Stomach smooth muscle (tissue), 2 donors: ENCODE measurements around the gene ABHD13.
"Not testable (repeated sequence)": the region's sequence is repeated elsewhere in the genome, so short reads cannot be mapped to it uniquely, and the experiment has no call there.

Experiments used
- H3K27ac ChIP-seq: one replicate; pipeline ENCODE4 v1.7.0; 2013; ENCODE audit warnings: mild to moderate bottlenecking, low read length, inconsistent platforms
- H3K27me3 ChIP-seq, 2 donors: one replicate each; pipeline ENCODE4 v1.7.0; 2013; ENCODE audit warnings: low read length in 2 of 2; ENCODE audit not compliant: insufficient read depth in 2 of 2, control insufficient read depth in 1 of 2
- H3K36me3 ChIP-seq, 2 donors: one replicate each; pipeline ENCODE4 v1.7.0; 2013; ENCODE audit warnings: low read length in 2 of 2; ENCODE audit not compliant: control insufficient read depth in 2 of 2, insufficient read depth in 2 of 2
- H3K4me1 ChIP-seq: one replicate; pipeline ENCODE4 v1.7.0; 2013; ENCODE audit warnings: low read length; ENCODE audit not compliant: control insufficient read depth, insufficient read depth
- H3K4me3 ChIP-seq, 2 donors: one replicate each; pipeline ENCODE4 v1.7.0; 2013; ENCODE audit warnings: low read length in 2 of 2
- H3K9ac ChIP-seq, 2 donors: one replicate each; pipeline ENCODE4 v1.7.0; 2013; ENCODE audit warnings: low read length in 2 of 2, mild to moderate bottlenecking in 1 of 2
- H3K9me3 ChIP-seq, 2 donors: one replicate each; pipeline ENCODE4 v1.7.0; 2013; ENCODE audit warnings: low read length in 2 of 2; ENCODE audit not compliant: control insufficient read depth in 2 of 2
- donor health status: healthy.
- donor health status: Pancreatic carcinoma.

Gene ABHD13

DNA sequence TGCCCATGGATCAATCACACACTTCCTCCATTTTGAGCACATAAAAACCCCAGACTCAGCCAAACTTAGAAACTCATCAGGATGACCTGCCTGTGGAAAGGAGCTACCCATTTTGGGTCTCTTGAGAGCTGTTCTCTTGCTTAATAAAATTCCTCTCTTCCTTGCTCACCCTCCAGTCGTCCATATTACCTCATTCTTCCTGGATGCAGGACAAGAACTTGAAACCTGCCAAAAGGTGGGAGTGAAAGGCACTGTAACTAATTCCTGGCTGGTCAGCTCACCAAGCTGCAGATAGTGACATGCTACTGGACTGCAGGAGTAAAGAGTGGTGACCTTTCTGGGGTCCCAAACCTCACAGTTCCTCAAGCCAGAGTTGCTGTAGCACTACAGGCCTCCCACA, 23.0 kb upstream of the ABHD13 start:
- no peak overlapping the region for H3K9ac ChIP-seq
- no peaks in the 10 kb centered on the region for H3K27me3 ChIP-seq
- H3K9me3 ChIP-seq = peaks cover 0 to 9% of the 10 kb centered on the region in 2 donors
- no peaks in the 10 kb centered on the region for H3K4me1 ChIP-seq
- no peak overlapping the region for H3K4me3 ChIP-seq
- no peak overlapping the region for H3K27ac ChIP-seq
- H3K36me3 ChIP-seq = no peaks in the 10 kb centered on the region

- no peaks in the 10 kb centered on the region for H3K36me3 ChIP-seq
- no peaks in the 10 kb centered on the region for H3K27me3 ChIP-seq
- no peaks in the 10 kb centered on the region for H3K4me1 ChIP-seq
- H3K9me3 ChIP-seq = peaks cover 0 to 9% of the 10 kb centered on the region in 2 donors
- H3K9ac ChIP-seq = no peak overlapping the region
- H3K4me3 ChIP-seq = no peak overlapping the region
- no peak overlapping the region for H3K27ac ChIP-seq
Measured at GRCh38 chr13:108195861-108196260, 22.3 kb upstream of the ABHD13 start.

GRCh38 chr13:108200781-108201398, 17.3 kb upstream of the ABHD13 start:
- Histone ChIP-seq H3K9me3 (no peaks in the 10 kb centered on the region), H3K4me1 (no peaks in the 10 kb centered on the region), H3K27me3 (no peaks in the 10 kb centered on the region), H3K9ac (no peak overlapping the region), H3K27ac (no peak overlapping the region), H3K36me3 (no peaks in the 10 kb centered on the region), H3K4me3 (no peak overlapping the region)

DNA sequence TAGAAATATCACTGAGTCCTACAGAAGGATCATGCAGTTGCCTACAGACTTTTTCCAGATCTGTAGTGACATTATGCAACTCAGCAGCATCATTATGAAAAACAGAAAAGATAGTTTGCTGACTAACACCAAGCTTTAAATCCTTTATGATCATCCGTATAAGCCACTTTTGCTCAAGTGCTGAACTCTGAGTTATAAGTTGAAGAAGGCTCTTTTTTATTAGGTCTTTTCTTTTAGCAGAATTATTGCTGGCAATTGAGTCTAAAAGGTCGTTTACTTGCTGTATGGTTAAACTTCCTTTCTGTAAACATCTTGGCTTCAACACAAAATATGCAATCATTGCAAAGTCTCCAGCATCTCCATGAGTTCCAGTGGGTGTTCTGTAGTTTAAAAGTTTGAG, 7.6 kb upstream of the ABHD13 start:
- Histone ChIP-seq H3K36me3 (peaks cover 11 to 12% of the 10 kb centered on the region in 2 donors), H3K9me3 (no peaks in the 10 kb centered on the region), H3K27me3 (no peaks in the 10 kb centered on the region), H3K9ac (no peak overlapping the region), H3K27ac (no peak overlapping the region), H3K4me3 (no peak overlapping the region), H3K4me1 (peaks cover 4% of the 10 kb centered on the region)

DNA sequence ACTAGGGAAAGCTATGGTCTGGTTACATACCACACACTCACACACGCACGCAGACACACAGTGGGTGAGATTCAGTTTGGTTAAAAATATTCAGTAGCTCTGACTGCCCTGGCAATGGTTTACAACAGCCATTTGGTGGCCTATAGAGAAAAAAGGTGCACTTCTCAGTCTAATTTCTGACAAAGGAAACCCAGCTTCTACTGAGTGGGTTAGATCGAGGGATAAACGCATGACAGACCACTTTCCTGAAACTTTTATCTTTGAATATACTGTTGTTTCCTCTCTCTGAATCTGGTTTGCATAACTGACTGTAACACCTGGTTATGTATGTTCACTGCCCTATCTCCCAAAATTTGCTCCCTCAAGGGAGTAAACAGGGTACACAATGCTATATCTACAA, 5.3 kb upstream of the ABHD13 start:
- Histone ChIP-seq H3K27me3 (no peaks in the 10 kb centered on the region), H3K4me1 (peaks cover 9% of the 10 kb centered on the region), H3K36me3 (peaks cover 11 to 12% of the 10 kb centered on the region in 2 donors), H3K27ac (no peak overlapping the region), H3K9me3 (no peaks in the 10 kb centered on the region), H3K9ac (no peak overlapping the region), H3K4me3 (no peak overlapping the region)

DNA sequence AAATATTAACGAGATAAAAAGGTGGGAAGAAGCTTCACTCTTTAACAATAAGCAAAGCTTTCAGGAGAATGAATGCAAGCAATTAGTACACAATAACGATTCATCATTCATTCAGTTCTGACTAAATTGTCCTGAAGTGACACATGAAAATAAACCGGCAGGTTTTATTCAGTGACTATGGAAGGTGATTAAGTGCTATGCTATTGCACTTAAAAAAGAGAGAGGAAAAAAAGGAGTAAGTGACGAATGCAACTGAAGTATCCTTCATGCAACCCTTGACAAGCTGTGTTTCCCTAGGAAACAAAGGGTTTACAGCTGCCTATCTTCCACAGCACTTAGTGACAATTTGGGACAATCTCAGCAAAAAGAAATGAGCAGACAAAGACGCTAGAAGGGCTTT, 4.2 kb upstream of the ABHD13 start:
- Histone ChIP-seq H3K9me3 (no peaks in the 10 kb centered on the region), H3K9ac (peak overlapping the region in 1 of 2 donors; percentile 43), H3K4me1 (peaks cover 9% of the 10 kb centered on the region), H3K36me3 (peaks cover 10 to 12% of the 10 kb centered on the region in 2 donors), H3K27ac (no peak overlapping the region), H3K4me3 (peak overlapping the region in 1 of 2 donors; percentile 67), H3K27me3 (no peaks in the 10 kb centered on the region)

GRCh38 chr13:108214441-108215271, 3.5 kb upstream of the ABHD13 start:
- Histone ChIP-seq H3K27me3 (no peaks in the 10 kb centered on the region), H3K4me3 (peak overlapping the region; percentile 44 to 67), H3K27ac (no peak overlapping the region), H3K9me3 (no peaks in the 10 kb centered on the region), H3K36me3 (peaks cover 5 to 9% of the 10 kb centered on the region in 2 donors), H3K9ac (peak overlapping the region; percentile 43), H3K4me1 (peaks cover 9% of the 10 kb centered on the region)

DNA sequence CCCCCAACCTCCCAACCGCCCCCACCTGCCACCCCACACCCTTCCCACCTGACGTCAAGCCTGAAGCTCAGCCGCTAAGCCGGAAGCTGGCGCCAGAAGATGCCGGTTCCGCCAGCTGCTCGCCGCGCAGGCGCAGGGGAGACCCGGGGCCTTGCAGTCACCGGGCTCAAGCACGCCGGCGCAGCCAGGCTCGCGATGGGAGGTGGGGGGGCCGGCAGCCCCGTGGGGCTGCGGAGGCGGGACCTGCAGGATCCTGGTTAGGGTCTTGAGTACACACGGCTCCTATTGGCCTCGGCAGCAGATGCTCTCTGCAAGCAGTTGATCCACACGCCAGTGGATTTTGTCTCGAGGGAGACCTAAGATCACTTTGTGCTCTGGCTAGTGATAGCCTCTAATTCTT, 2.8 kb upstream of the ABHD13 start, which contains the start of gene LIG4:
Gene LIG4, minus strand, starts transcription at position 101 of the 400 bp plus-strand sequence. CDS start 4,268 bp downstream, outside the sequence.
- no peaks in the 10 kb centered on the region for H3K9me3 ChIP-seq
- H3K27ac ChIP-seq = no peak within 1 kb of the TSS
- H3K4me1 ChIP-seq = peaks cover 11% of the 10 kb centered on the region

GRCh38 chr13:108217307-108218043, 717 bp upstream of the ABHD13 start:
- Histone ChIP-seq H3K4me3 (peak overlapping the region; percentile 93 to 94), H3K27ac (peak overlapping the region; percentile 76), H3K9ac (peak overlapping the region; percentile 92 to 94), H3K4me1 (peaks cover 11% of the 10 kb centered on the region)
- H3K9me3 ChIP-seq, H3K36me3 ChIP-seq, H3K27me3 ChIP-seq: not testable (repeated sequence)

More for the DNA sequence above, 2.8 kb upstream of the ABHD13 start, which contains the start of gene LIG4:
- no peaks in the 10 kb centered on the region for H3K27me3 ChIP-seq
- H3K9ac ChIP-seq = peak within 1 kb of the TSS; percentile 43 to 70
- peak within 1 kb of the TSS; percentile 73 to 78 for H3K4me3 ChIP-seq
- peaks cover 0 to 1% of the 10 kb centered on the region in 2 donors for H3K36me3 ChIP-seq

GRCh38 chr13:108220041-108220440, 1.8 kb downstream of the ABHD13 start:
- no peak overlapping the region for H3K27ac ChIP-seq
- no peak overlapping the region for H3K4me3 ChIP-seq
- H3K27me3 ChIP-seq = no peaks in the 10 kb centered on the region
- H3K36me3 ChIP-seq = no peaks in the 10 kb centered on the region
- H3K9me3 ChIP-seq = no peaks in the 10 kb centered on the region
- H3K9ac ChIP-seq = no peak overlapping the region
- H3K4me1 ChIP-seq = peaks cover 11% of the 10 kb centered on the region
